ENCODE measurements around the gene PBOV1. TPM values are rescaled to one million over a fixed set of nuclear protein-coding genes. Genes with fewer than 3 reads are reported as not detected.

The PBOV1 gene
- total and polyA plus RNA-seq, 3 donors from 2014 or later: not detected

- no peaks in the 10 kb centered on the region for H3K36me3 ChIP-seq (ENCODE audit: low read depth, missing control alignments)
- no peak overlapping the region for H3K27ac ChIP-seq
- WGBS, 2 donors: 59 to 66% methylated on average over 5 of the region's 5 CpGs
- TF ChIP-seq POLR2A (IDR thresholded peaks at IDR 0.05) (no peak), CTCF (IDR thresholded peaks at IDR 0.05) (no peak)
- intact Hi-C loops (cut with DNase I; ENCODE audit: low total_unique reads): no loop called here
- H3K4me3 ChIP-seq: no peak overlapping the region
- no peaks in the 10 kb centered on the region for H3K9me3 ChIP-seq
- H3K27me3 ChIP-seq: no peaks in the 10 kb centered on the region
- DNase-seq: no peak
- H3K4me1 ChIP-seq: no peaks in the 10 kb centered on the region
Measured at GRCh38 chr6:138205437-138206094, 12.7 kb downstream of the PBOV1 start.

- H3K4me1 ChIP-seq: no peaks in the 10 kb centered on the region
- intact Hi-C loops (cut with DNase I; ENCODE audit: low total_unique reads): no loop called here
- H3K27ac ChIP-seq: no peak overlapping the region
- H3K4me3 ChIP-seq: no peak overlapping the region
- no peaks in the 10 kb centered on the region for H3K36me3 ChIP-seq (ENCODE audit: low read depth, missing control alignments)
- TF ChIP-seq CTCF (IDR thresholded peaks at IDR 0.05) (no peak), POLR2A (IDR thresholded peaks at IDR 0.05) (no peak)
- 90 to 93% methylated on average over 4 of the region's 4 CpGs for WGBS, 2 donors
- DNase-seq: no peak
- no peaks in the 10 kb centered on the region for H3K27me3 ChIP-seq
- H3K9me3 ChIP-seq: no peaks in the 10 kb centered on the region
Measured at GRCh38 chr6:138204792-138205384, 13.4 kb downstream of the PBOV1 start.

GRCh38 chr6:138204303-138204702 is 14.0 kb downstream of the PBOV1 start:
- no peaks in the 10 kb centered on the region for H3K27me3 ChIP-seq
- no peaks in the 10 kb centered on the region for H3K4me1 ChIP-seq
- no peak overlapping the region for H3K27ac ChIP-seq
- intact Hi-C loops (cut with DNase I; ENCODE audit: low total_unique reads): no loop called here
- H3K9me3 ChIP-seq: no peaks in the 10 kb centered on the region
- no peak overlapping the region for H3K4me3 ChIP-seq
- no peaks in the 10 kb centered on the region for H3K36me3 ChIP-seq (ENCODE audit: low read depth, missing control alignments)
- no peak for DNase-seq
- TF ChIP-seq POLR2A (IDR thresholded peaks at IDR 0.05) (no peak), CTCF (IDR thresholded peaks at IDR 0.05) (no peak)

DNA sequence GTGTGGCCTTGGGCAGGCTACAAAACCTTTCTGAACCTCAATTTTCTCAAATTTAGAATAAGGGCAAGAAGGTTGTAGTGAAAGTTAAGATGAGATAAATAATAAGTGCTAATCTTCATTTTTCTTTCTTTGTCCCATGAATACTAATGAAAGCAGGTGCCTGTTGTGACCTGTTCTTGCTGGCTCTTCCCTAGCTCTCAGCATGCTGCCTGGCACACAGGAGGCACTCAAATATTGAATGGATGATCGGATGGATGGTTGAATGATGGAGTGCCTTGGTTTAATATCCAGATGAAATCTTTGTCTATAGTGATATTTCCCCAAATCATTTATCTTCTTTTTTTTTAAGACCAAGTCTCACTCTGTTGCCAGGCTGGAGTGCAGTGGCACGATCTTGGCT is 15.0 kb downstream of the PBOV1 start:
- WGBS, 2 donors: 90 to 96% methylated on average over 2 of the region's 2 CpGs
- no peak overlapping the region for H3K4me3 ChIP-seq
- H3K36me3 ChIP-seq (ENCODE audit: low read depth, missing control alignments): no peaks in the 10 kb centered on the region
- intact Hi-C loops (cut with DNase I; ENCODE audit: low total_unique reads): no loop called here
- H3K27me3 ChIP-seq: no peaks in the 10 kb centered on the region
- H3K4me1 ChIP-seq: no peaks in the 10 kb centered on the region
- H3K9me3 ChIP-seq: no peaks in the 10 kb centered on the region
- no peak for TF ChIP-seq CTCF (IDR thresholded peaks at IDR 0.05)
- no peak for TF ChIP-seq POLR2A (IDR thresholded peaks at IDR 0.05)
- no peak overlapping the region for H3K27ac ChIP-seq
- DNase-seq: no peak

- 88 to 97% methylated on average over 4 of the region's 4 CpGs for WGBS, 2 donors
- intact Hi-C loops (cut with DNase I; ENCODE audit: low total_unique reads): no loop called here
Measured at GRCh38 chr6:138201836-138202235, 16.5 kb downstream of the PBOV1 start.

More at GRCh38 chr6:138201836-138202235, 16.5 kb downstream of the PBOV1 start:
- Histone ChIP-seq H3K4me1 (no peaks in the 10 kb centered on the region), H3K27me3 (no peaks in the 10 kb centered on the region), H3K27ac (no peak overlapping the region), H3K4me3 (no peak overlapping the region), H3K36me3 (ENCODE audit: low read depth, missing control alignments) (no peaks in the 10 kb centered on the region), H3K9me3 (no peaks in the 10 kb centered on the region)
- no peak for DNase-seq
- TF ChIP-seq CTCF (IDR thresholded peaks at IDR 0.05) (no peak), POLR2A (IDR thresholded peaks at IDR 0.05) (no peak)
